Bronchial epithelial cell (primary cell): ENCODE data around the gene CDC42EP4. TPM values are rescaled to one million over a fixed set of nuclear protein-coding genes. Genes with fewer than 3 reads are reported as not detected.
"Not testable (repeated sequence)": the region's sequence is repeated elsewhere in the genome, so short reads cannot be mapped to it uniquely, and the experiment has no call there.

Experiments used
- DNase-seq: peaks from one replicate; pipeline ENCODE4 v3.0.0-alpha.2; 2010; ENCODE audit warnings: low read depth
- FAIRE-seq: peaks from 2 replicates; lab custom pipeline; 2011; peaks lifted over from hg19 to GRCh38; lab: Jason Lieb, UNC
- H3K27me3 ChIP-seq: 2 replicates; pipeline ENCODE4 v1.5.1; 2011; ENCODE audit warnings: low read length; ENCODE audit not compliant: control insufficient read depth, insufficient read depth
- H3K36me3 ChIP-seq: 2 replicates; pipeline ENCODE4 v1.5.1; 2011; ENCODE audit warnings: low read length; ENCODE audit not compliant: control insufficient read depth, insufficient read depth
- H3K4me3 ChIP-seq: 2 replicates; pipeline ENCODE4 v1.5.1; 2011; ENCODE audit warnings: mild to moderate bottlenecking, low read depth, low read length, control low read depth
- CTCF ChIP-seq: IDR thresholded peaks from 2 replicates; pipeline ENCODE4 v1.5.1; 2011; ENCODE audit warnings: mild to moderate bottlenecking, moderate library complexity, low read length, control low read depth, inconsistent platforms; ENCODE audit not compliant: insufficient read depth, severe bottlenecking
- total RNA-seq: library from RNA; depleted of rRNA; stranded (reverse); fragments of >200 nt; gene quantifications from 2 replicates; pipeline ENCODE4 v1.2.1, GENCODE V29; 2014

Gene CDC42EP4
- total RNA-seq, 1 donor from 2014 or later, result 16.8 TPM

GRCh38 chr17:73317513-73318426 is 6.0 kb upstream of the CDC42EP4 start:
- H3K4me3 ChIP-seq, result no peak overlapping the region
- DNase-seq (no peak), FAIRE-seq (no peak)
- H3K27me3 ChIP-seq, result no peaks in the 10 kb centered on the region
- no peak for TF ChIP-seq CTCF
- no peaks in the 10 kb centered on the region for H3K36me3 ChIP-seq

GRCh38 chr17:73316919-73317505 is 5.2 kb upstream of the CDC42EP4 start:
- DNase-seq (no peak), FAIRE-seq (no peak)
- no peak for TF ChIP-seq CTCF
- H3K27me3 ChIP-seq, result no peaks in the 10 kb centered on the region
- no peak overlapping the region for H3K4me3 ChIP-seq
- no peaks in the 10 kb centered on the region for H3K36me3 ChIP-seq

GRCh38 chr17:73315471-73315870 is 3.7 kb upstream of the CDC42EP4 start:
- no peaks in the 10 kb centered on the region for H3K36me3 ChIP-seq
- no peak for TF ChIP-seq CTCF
- H3K4me3 ChIP-seq, result no peak overlapping the region
- H3K27me3 ChIP-seq, result no peaks in the 10 kb centered on the region
- DNase-seq (peak; percentile 86), FAIRE-seq (no peak)

GRCh38 chr17:73313526-73314127 is 1.8 kb upstream of the CDC42EP4 start:
- no peak for FAIRE-seq
- H3K27me3 ChIP-seq, result no peaks in the 10 kb centered on the region
- peaks cover 2% of the 10 kb centered on the region for H3K36me3 ChIP-seq
- H3K4me3 ChIP-seq, result no peak overlapping the region
- no peak for TF ChIP-seq CTCF
- DNase-seq, result no peak

- not testable (repeated sequence) for FAIRE-seq
Observed at GRCh38 chr17:73312887-73313286, 1.1 kb upstream of the CDC42EP4 start.

GRCh38 chr17:73311428-73311780 is 397 bp downstream of the CDC42EP4 start:
- no peaks in the 10 kb centered on the region for H3K27me3 ChIP-seq
- H3K36me3 ChIP-seq, result peaks cover 4% of the 10 kb centered on the region
- TF ChIP-seq CTCF, result no peak
- H3K4me3 ChIP-seq, result peak overlapping the region; percentile 100
- no peak for DNase-seq
- FAIRE-seq, result no peak

More at GRCh38 chr17:73312887-73313286, 1.1 kb upstream of the CDC42EP4 start:
- DNase-seq, H3K4me3 ChIP-seq, H3K27me3 ChIP-seq, H3K36me3 ChIP-seq: not testable (repeated sequence)
